Measurements from ENCODE around the gene ISLR. TPM values are rescaled to one million over a fixed set of nuclear protein-coding genes. Genes with fewer than 3 reads are reported as not detected.
A peak's percentile ranks its signal among the peaks of the same experiment; 100 is the strongest.

ISLR gene
- total RNA-seq, 1 experiment from 2014 or later: 0.11 TPM

DNA sequence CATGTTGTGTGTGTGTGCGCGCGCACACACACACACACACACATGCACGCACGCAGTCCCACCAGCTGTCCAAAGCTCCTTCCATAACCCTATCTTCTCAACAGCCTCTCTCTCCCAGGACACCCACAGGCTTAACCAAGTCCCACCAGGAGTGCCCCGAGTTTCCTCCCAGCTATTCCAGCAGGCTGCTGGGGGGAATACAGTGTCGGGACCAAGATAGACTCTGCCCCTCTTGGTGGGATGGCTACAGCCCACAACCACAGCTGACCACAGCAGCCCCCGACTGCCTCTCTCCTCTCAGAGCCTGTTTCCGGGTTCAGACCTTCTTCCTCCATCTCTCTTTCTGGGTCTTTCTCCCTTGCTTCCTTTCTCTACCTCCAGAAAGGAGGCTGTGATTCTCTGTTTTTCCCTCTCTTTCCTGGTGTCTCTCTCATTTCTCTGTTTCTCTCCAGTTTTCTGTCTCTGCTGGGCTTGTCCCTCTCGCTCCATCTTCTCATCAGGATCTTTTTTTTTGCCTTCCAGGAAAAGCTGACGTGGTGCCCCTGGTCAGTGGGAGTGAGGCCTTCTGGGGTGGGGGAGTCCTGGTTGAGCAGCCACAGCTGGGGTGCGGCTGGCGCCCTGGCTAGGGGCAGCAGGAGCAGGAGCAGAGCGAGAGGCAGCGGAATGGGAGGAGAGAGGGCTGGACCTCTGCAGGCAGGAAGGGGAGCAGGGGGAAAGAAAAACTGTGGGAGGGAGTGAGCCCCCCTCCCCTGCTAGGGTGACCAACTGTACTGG lies 3.3 kb upstream of the ISLR start:
- Histone ChIP-seq H2BK20ac (ENCODE audit: low read depth, low read length, poor library complexity, severe bottlenecking) (no peak overlapping the region), H3K4me1 (ENCODE audit: insufficient read depth, low read length) (peaks cover 3% of the 10 kb centered on the region; the same call in 1 of the 2 replicates), H4K5ac (ENCODE audit: insufficient read length, low read depth, low read length) (no peak overlapping the region), H2AFZ (ENCODE audit: low read length) (no peak overlapping the region), H3K27ac (ENCODE audit: insufficient read length, low read depth, low read length) (no peak overlapping the region), H3K79me2 (ENCODE audit: insufficient read depth, low read length) (no peaks in the 10 kb centered on the region), H2AK5ac (ENCODE audit: insufficient read length, low read length) (no peak overlapping the region), H2BK15ac (ENCODE audit: low read depth, low read length) (no peak overlapping the region), H3K4me2 (ENCODE audit: insufficient read depth, insufficient read length, low read length) (no peak overlapping the region), H3K9ac (ENCODE audit: extremely low read depth, insufficient read length, low read length) (no peak overlapping the region), H3K4ac (ENCODE audit: low read depth, low read length) (no peak overlapping the region), H3K27me3 (ENCODE audit: insufficient read depth, low read length) (no peaks in the 10 kb centered on the region), H3K79me1 (ENCODE audit: insufficient read depth, low read depth, low read length, poor library complexity, severe bottlenecking) (no peaks in the 10 kb centered on the region), H4K20me1 (ENCODE audit: control insufficient read depth, insufficient read depth, insufficient read length) (no peaks in the 10 kb centered on the region), H3K18ac (ENCODE audit: insufficient read length, low read depth, low read length) (no peak overlapping the region), H4K8ac (replicated peaks; ENCODE audit: insufficient read length, low read depth, low read length) (no peak overlapping the region), H3K9me3 (ENCODE audit: control insufficient read depth, low read depth, low read length) (no peaks in the 10 kb centered on the region), H4K91ac (ENCODE audit: insufficient read length, low read depth, low read length) (no peak overlapping the region), H3K23me2 (ENCODE audit: insufficient read length, low read depth, low read length, poor library complexity, severe bottlenecking) (no peaks in the 10 kb centered on the region), H3K23ac (ENCODE audit: insufficient read length, low read depth, low read length) (no peak overlapping the region), H2BK120ac (ENCODE audit: low read depth, low read length, poor library complexity, severe bottlenecking) (no peak overlapping the region), H3K14ac (ENCODE audit: insufficient read depth, low read length) (no peak overlapping the region), H2BK5ac (ENCODE audit: insufficient read length, low read length) (no peak overlapping the region), H3K56ac (ENCODE audit: insufficient read length, low read depth, low read length) (no peak overlapping the region), H3T11ph (ENCODE audit: low read length) (no peak overlapping the region), H2BK12ac (ENCODE audit: insufficient read length, low read depth, low read length) (no peak overlapping the region)
- Mint-ChIP-seq H3K4me1 (peaks cover 15 to 41% of the 10 kb centered on the region in 2 experiments), H3K4me3 (no peak overlapping the region), H3K9me3 (no peaks in the 10 kb centered on the region; a peak in 1 of 5 replicates), H3K27ac (no peak overlapping the region; a peak in 1 of 7 replicates), H3K36me3 (ENCODE audit: insufficient read depth in 1 of 3, low read depth in 3 of 3) (no peaks in the 10 kb centered on the region), H3K27me3 (ENCODE audit: low read depth) (peaks cover 33% of the 10 kb centered on the region)
- TF ChIP-seq, protein P1, sequence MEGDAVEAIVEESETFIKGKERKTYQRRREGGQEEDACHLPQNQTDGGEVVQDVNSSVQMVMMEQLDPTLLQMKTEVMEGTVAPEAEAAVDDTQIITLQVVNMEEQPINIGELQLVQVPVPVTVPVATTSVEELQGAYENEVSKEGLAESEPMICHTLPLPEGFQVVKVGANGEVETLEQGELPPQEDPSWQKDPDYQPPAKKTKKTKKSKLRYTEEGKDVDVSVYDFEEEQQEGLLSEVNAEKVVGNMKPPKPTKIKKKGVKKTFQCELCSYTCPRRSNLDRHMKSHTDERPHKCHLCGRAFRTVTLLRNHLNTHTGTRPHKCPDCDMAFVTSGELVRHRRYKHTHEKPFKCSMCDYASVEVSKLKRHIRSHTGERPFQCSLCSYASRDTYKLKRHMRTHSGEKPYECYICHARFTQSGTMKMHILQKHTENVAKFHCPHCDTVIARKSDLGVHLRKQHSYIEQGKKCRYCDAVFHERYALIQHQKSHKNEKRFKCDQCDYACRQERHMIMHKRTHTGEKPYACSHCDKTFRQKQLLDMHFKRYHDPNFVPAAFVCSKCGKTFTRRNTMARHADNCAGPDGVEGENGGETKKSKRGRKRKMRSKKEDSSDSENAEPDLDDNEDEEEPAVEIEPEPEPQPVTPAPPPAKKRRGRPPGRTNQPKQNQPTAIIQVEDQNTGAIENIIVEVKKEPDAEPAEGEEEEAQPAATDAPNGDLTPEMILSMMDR (conservative IDR thresholded peaks at IDR 0.05): no peak
- no CpG with 5 or more reads among the region's 15 CpGs for WGBS (ENCODE audit: extremely low coverage, insufficient read length, low lambda C conversion rate)
- peak; percentile 21 for DNase-seq

Data from H9 (cell line).